Left lung (tissue), 10 donors: Measurements from ENCODE around the gene TCF12. TPM values are rescaled to one million over a fixed set of nuclear protein-coding genes. Genes with fewer than 3 reads are reported as not detected.
A peak's percentile ranks its signal among the peaks of the same experiment; 100 is the strongest.

Experiments used
- ATAC-seq: fragments of 200-7000 bp; cut with Tn5 transposase; one replicate; pipeline ENCODE4 v1.9.1; 2020; ENCODE audit warnings: moderate library complexity
- DNase-seq, 4 donors: peaks; one replicate each; pipeline ENCODE4 v3.0.0-alpha.2; 2013 to 2020
- H3K27ac ChIP-seq, 2 donors: fragments of 200-600 bp; sonication (generic) in 1 of 2; one replicate each; pipeline versions ENCODE4 v1.5.0 to v1.8.0; 2020 to 2021
- H3K27me3 ChIP-seq, 2 donors: fragments of 200-600 bp; sonication (generic) in 1 of 2; one replicate each; pipeline versions ENCODE4 v1.5.0 to v1.8.0; 2020 to 2021
- H3K36me3 ChIP-seq, 2 donors: fragments of 200-600 bp; sonication (generic) in 1 of 2; one replicate each; pipeline versions ENCODE4 v1.5.0 to v1.8.0; 2020 to 2021
- H3K4me1 ChIP-seq, 2 donors: fragments of 200-600 bp; one replicate each; pipeline ENCODE4 v1.8.0; 2021
- H3K4me3 ChIP-seq, 2 donors: fragments of 200-600 bp; sonication (generic) in 1 of 2; one replicate each; pipeline versions ENCODE4 v1.5.0 to v1.8.0; 2020 to 2021; ENCODE audit warnings: mild to moderate bottlenecking in 1 of 2
- H3K9me3 ChIP-seq, 2 donors: fragments of 200-600 bp; sonication (generic) in 1 of 2; one replicate each; pipeline versions ENCODE4 v1.5.0 to v1.8.0; 2020 to 2021
- CTCF ChIP-seq, 2 donors: fragments of 200-600 bp; sonication (generic) in 1 of 2; IDR thresholded peaks; one replicate each; pipeline versions ENCODE4 v1.5.0 to v1.8.0; 2021; ENCODE audit warnings: antibody characterized with exemption in 2 of 2
- intact Hi-C, 2 donors: fragments of 100-400 bp; cut with DNase I; formaldehyde crosslinking; loops; one replicate each; pipeline versions ENCODE4 v1.11.2 to v1.14.2; 2022
- polyA plus RNA-seq, 6 donors: library from polyadenylated mRNA; unstranded; fragments of 120-200 nt; gene quantifications; one replicate each; pipeline ENCODE4 v1.2.1, GENCODE V29; 2013; ENCODE audit not compliant: insufficient read length in 6 of 6
- total RNA-seq, 2 donors: library from RNA; stranded (reverse); fragmentation: NEBNext Ultra II Directional; extraction: Animal tissue kit (Norgen Biotek cat#: 25700); gene quantifications; one replicate each; pipeline ENCODE4 v1.2.1, GENCODE V29; 2021
- donor health status: DM: no; HTN: yes; CAD: no.
- donor health status: DM: no; HTN: no; CAD: no.

TCF12 gene
- total and polyA plus RNA-seq, 8 donors: 106 to 148 (median 130) TPM

- Histone ChIP-seq H3K27ac (peak overlapping the region in 1 of 2 donors; percentile 30), H3K9me3 (no peaks in the 10 kb centered on the region), H3K4me1 (peaks cover 3 to 10% of the 10 kb centered on the region in 2 donors), H3K4me3 (no peak overlapping the region), H3K27me3 (no peaks in the 10 kb centered on the region), H3K36me3 (no peaks in the 10 kb centered on the region)
- no peak for TF ChIP-seq CTCF (IDR thresholded peaks at IDR 0.05)
- DNase-seq (no peak), ATAC-seq (peak; percentile 52)
- intact Hi-C loops: no loop called here
Observed at GRCh38 chr15:57223887-57224286, 305.4 kb downstream of the TCF12 start.

- no peaks in the 10 kb centered on the region for H3K36me3 ChIP-seq
- H3K27me3 ChIP-seq: no peaks in the 10 kb centered on the region
- H3K4me1 ChIP-seq: peaks cover 3 to 4% of the 10 kb centered on the region in 2 donors
- no peak for TF ChIP-seq CTCF (IDR thresholded peaks at IDR 0.05)
- no peak for DNase-seq
- no peak overlapping the region for H3K4me3 ChIP-seq
- H3K9me3 ChIP-seq: no peaks in the 10 kb centered on the region
- intact Hi-C loops: no loop called here
- ATAC-seq: no peak
- H3K27ac ChIP-seq: peak overlapping the region in 1 of 2 donors; percentile 30
Observed at GRCh38 chr15:57224664-57225063, 306.2 kb downstream of the TCF12 start.

- Histone ChIP-seq H3K4me1 (peaks cover 3 to 4% of the 10 kb centered on the region in 2 donors), H3K36me3 (peaks cover 0 to under 1% of the 10 kb centered on the region in 2 donors), H3K4me3 (no peak overlapping the region), H3K27ac (peak overlapping the region in 1 of 2 donors; percentile 61), H3K27me3 (no peaks in the 10 kb centered on the region), H3K9me3 (no peaks in the 10 kb centered on the region)
- intact Hi-C loops: no loop called here
- ATAC-seq: no peak
- DNase-seq: no peak
- no peak for TF ChIP-seq CTCF (IDR thresholded peaks at IDR 0.05)
Observed at GRCh38 chr15:57227166-57227565, 308.7 kb downstream of the TCF12 start.

GRCh38 chr15:57227899-57228298, 309.5 kb downstream of the TCF12 start:
- peaks cover 3 to 4% of the 10 kb centered on the region in 2 donors for H3K4me1 ChIP-seq
- DNase-seq (peak in 1 of 4 donors; percentile 61), ATAC-seq (peak; percentile 48)
- intact Hi-C loops: no loop called here
- H3K9me3 ChIP-seq: no peaks in the 10 kb centered on the region
- H3K36me3 ChIP-seq: peaks cover 0 to 6% of the 10 kb centered on the region in 2 donors
- H3K27me3 ChIP-seq: no peaks in the 10 kb centered on the region
- no peak overlapping the region for H3K4me3 ChIP-seq
- no peak for TF ChIP-seq CTCF (IDR thresholded peaks at IDR 0.05)
- peak overlapping the region in 1 of 2 donors; percentile 61 for H3K27ac ChIP-seq

- no peak for DNase-seq
- H3K4me1 ChIP-seq: peaks cover 3 to 4% of the 10 kb centered on the region in 2 donors
- peaks cover 0 to 11% of the 10 kb centered on the region in 2 donors for H3K36me3 ChIP-seq
- intact Hi-C loops: no loop called here
- H3K4me3 ChIP-seq: no peak overlapping the region
- no peak for ATAC-seq
- H3K27ac ChIP-seq: peak overlapping the region; percentile 13 to 46
- H3K27me3 ChIP-seq: no peaks in the 10 kb centered on the region
- TF ChIP-seq CTCF (IDR thresholded peaks at IDR 0.05): no peak
- H3K9me3 ChIP-seq: no peaks in the 10 kb centered on the region
Observed at GRCh38 chr15:57228395-57228794, 310.0 kb downstream of the TCF12 start.
